ENCODE measurements around the gene KIAA1755. TPM values are rescaled to one million over a fixed set of nuclear protein-coding genes. Genes with fewer than 3 reads are reported as not detected.

KIAA1755 gene
- total RNA-seq, 1 experiment from 2014 or later, result 0.17 TPM

DNA sequence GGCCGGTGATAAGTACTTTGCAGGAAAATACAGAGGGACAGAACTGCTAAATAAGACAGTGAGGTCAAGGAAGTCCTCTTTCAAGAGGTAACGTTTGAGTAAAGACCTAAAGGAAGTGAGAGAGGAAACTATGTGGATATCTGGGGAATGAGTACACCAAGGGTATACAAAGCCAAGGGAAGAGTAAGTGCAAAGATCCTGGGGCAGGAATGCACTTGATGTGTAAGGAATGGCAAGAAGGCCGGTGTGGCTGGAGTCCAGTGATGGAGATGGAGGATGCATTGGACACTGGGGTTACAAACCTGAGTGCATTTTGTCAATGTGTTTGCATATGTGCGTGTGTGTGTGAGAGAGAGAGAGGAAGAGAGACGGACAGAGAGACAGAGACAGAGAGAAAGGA is 63.3 kb downstream of the KIAA1755 start:
- Histone ChIP-seq H2BK120ac (ENCODE audit: low read depth, low read length, poor library complexity, severe bottlenecking) (no peak overlapping the region), H2AFZ (ENCODE audit: low read length) (no peak overlapping the region), H3K23me2 (ENCODE audit: insufficient read length, low read depth, low read length, poor library complexity, severe bottlenecking) (no peaks in the 10 kb centered on the region), H4K8ac (replicated peaks; ENCODE audit: insufficient read length, low read depth, low read length) (no peak overlapping the region), H3K79me1 (ENCODE audit: insufficient read depth, low read depth, low read length, poor library complexity, severe bottlenecking) (no peaks in the 10 kb centered on the region), H3K9me3 (ENCODE audit: control insufficient read depth, low read depth, low read length) (no peaks in the 10 kb centered on the region), H3K9ac (ENCODE audit: extremely low read depth, insufficient read length, low read length) (no peak overlapping the region), H2BK12ac (ENCODE audit: insufficient read length, low read depth, low read length) (no peak overlapping the region), H3K56ac (ENCODE audit: insufficient read length, low read depth, low read length) (no peak overlapping the region), H3K4ac (ENCODE audit: low read depth, low read length) (no peak overlapping the region), H3K27ac (ENCODE audit: insufficient read length, low read depth, low read length) (no peak overlapping the region), H2BK20ac (ENCODE audit: low read depth, low read length, poor library complexity, severe bottlenecking) (no peak overlapping the region), H4K91ac (ENCODE audit: insufficient read length, low read depth, low read length) (no peak overlapping the region), H2BK5ac (ENCODE audit: insufficient read length, low read length) (no peak overlapping the region), H2BK15ac (ENCODE audit: low read depth, low read length) (no peak overlapping the region), H4K20me1 (ENCODE audit: control insufficient read depth, insufficient read depth, insufficient read length) (no peaks in the 10 kb centered on the region), H3K4me1 (ENCODE audit: insufficient read depth, low read length) (no peaks in the 10 kb centered on the region), H4K5ac (ENCODE audit: insufficient read length, low read depth, low read length) (no peak overlapping the region), H3K18ac (ENCODE audit: insufficient read length, low read depth, low read length) (no peak overlapping the region), H3K79me2 (ENCODE audit: insufficient read depth, low read length) (no peaks in the 10 kb centered on the region), H2AK5ac (ENCODE audit: insufficient read length, low read length) (no peak overlapping the region), H3K23ac (ENCODE audit: insufficient read length, low read depth, low read length) (no peak overlapping the region), H3T11ph (ENCODE audit: low read length) (no peak overlapping the region), H3K4me2 (ENCODE audit: insufficient read depth, insufficient read length, low read length) (no peak overlapping the region), H3K27me3 (ENCODE audit: insufficient read depth, low read length) (no peaks in the 10 kb centered on the region), H3K14ac (ENCODE audit: insufficient read depth, low read length) (no peak overlapping the region)
- Mint-ChIP-seq H3K4me1 (peaks cover 9 to 13% of the 10 kb centered on the region in 2 experiments; a peak in 3 of 4 replicates), H3K27me3 (ENCODE audit: low read depth) (peaks cover 11% of the 10 kb centered on the region), H3K4me3 (no peak overlapping the region), H3K9me3 (peaks cover 5 to 6% of the 10 kb centered on the region in 2 experiments), H3K36me3 (ENCODE audit: insufficient read depth in 1 of 3, low read depth in 3 of 3) (peaks cover 0 to 5% (median 4%) of the 10 kb centered on the region in 3 experiments; a peak in 1 of 7 replicates), H3K27ac (no peak overlapping the region)
- no peak for DNase-seq
- no CpG with 5 or more reads among the region's 5 CpGs for WGBS (ENCODE audit: extremely low coverage, insufficient read length, low lambda C conversion rate)
- no peak for TF ChIP-seq CTCF (conservative IDR thresholded peaks at IDR 0.05)

Measured in H9 (cell line).